Left lung (tissue), 10 donors: ENCODE data around the gene LRRN1. TPM values are rescaled to one million over a fixed set of nuclear protein-coding genes. Genes with fewer than 3 reads are reported as not detected.

ENCODE experiments used
- ATAC-seq: fragments of 200-7000 bp; cut with Tn5 transposase; one replicate; pipeline ENCODE4 v1.9.1; 2020; ENCODE audit warnings: moderate library complexity
- DNase-seq, 4 donors: peaks; one replicate each; pipeline ENCODE4 v3.0.0-alpha.2; 2013 to 2020
- H3K27ac ChIP-seq, 2 donors: fragments of 200-600 bp; sonication (generic) in 1 of 2; one replicate each; pipeline versions ENCODE4 v1.5.0 to v1.8.0; 2020 to 2021
- H3K27me3 ChIP-seq, 2 donors: fragments of 200-600 bp; sonication (generic) in 1 of 2; one replicate each; pipeline versions ENCODE4 v1.5.0 to v1.8.0; 2020 to 2021
- H3K36me3 ChIP-seq, 2 donors: fragments of 200-600 bp; sonication (generic) in 1 of 2; one replicate each; pipeline versions ENCODE4 v1.5.0 to v1.8.0; 2020 to 2021
- H3K4me1 ChIP-seq, 2 donors: fragments of 200-600 bp; one replicate each; pipeline ENCODE4 v1.8.0; 2021
- H3K4me3 ChIP-seq, 2 donors: fragments of 200-600 bp; sonication (generic) in 1 of 2; one replicate each; pipeline versions ENCODE4 v1.5.0 to v1.8.0; 2020 to 2021; ENCODE audit warnings: mild to moderate bottlenecking in 1 of 2
- H3K9me3 ChIP-seq, 2 donors: fragments of 200-600 bp; sonication (generic) in 1 of 2; one replicate each; pipeline versions ENCODE4 v1.5.0 to v1.8.0; 2020 to 2021
- intact Hi-C, 2 donors: fragments of 100-400 bp; cut with DNase I; formaldehyde crosslinking; loops; one replicate each; pipeline versions ENCODE4 v1.11.2 to v1.14.2; 2022
- polyA plus RNA-seq, 6 donors: library from polyadenylated mRNA; unstranded; fragments of 120-200 nt; gene quantifications; one replicate each; pipeline ENCODE4 v1.2.1, GENCODE V29; 2013; ENCODE audit not compliant: insufficient read length in 6 of 6
- total RNA-seq, 2 donors: library from RNA; stranded (reverse); fragmentation: NEBNext Ultra II Directional; extraction: Animal tissue kit (Norgen Biotek cat#: 25700); gene quantifications; one replicate each; pipeline ENCODE4 v1.2.1, GENCODE V29; 2021
- TF ChIP-seq, protein P1 (sequence below), 2 donors: fragments of 200-600 bp; sonication (generic) in 1 of 2; IDR thresholded peaks; one replicate each; pipeline versions ENCODE4 v1.5.0 to v1.8.0; 2021; ENCODE audit warnings: antibody characterized with exemption in 2 of 2
- donor health status: DM: no; HTN: yes; CAD: no.
- donor health status: DM: no; HTN: no; CAD: no.

LRRN1 gene
- total and polyA plus RNA-seq, 8 donors: 1.9 to 27.6 (median 23.3) TPM

DNA sequence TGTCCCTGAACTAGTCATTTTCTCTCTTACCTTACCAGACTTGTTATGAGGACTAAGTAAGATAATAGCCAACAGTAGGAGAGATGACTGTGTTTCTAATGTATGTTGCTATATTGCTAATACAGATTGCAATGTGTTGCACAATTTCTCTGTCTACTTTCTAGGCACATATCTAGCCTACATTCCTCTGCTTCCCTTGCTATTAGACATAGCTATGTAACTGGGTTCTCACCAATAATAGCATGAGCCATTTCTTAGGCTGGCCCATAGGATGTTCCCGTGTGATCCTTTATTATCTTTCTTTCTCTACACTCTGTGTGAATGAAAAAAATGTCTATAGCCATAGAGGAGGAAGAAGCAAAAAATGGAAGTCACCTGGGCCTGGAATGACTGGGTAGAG lies 6.8 kb upstream of the LRRN1 start:
- TF ChIP-seq, protein P1, sequence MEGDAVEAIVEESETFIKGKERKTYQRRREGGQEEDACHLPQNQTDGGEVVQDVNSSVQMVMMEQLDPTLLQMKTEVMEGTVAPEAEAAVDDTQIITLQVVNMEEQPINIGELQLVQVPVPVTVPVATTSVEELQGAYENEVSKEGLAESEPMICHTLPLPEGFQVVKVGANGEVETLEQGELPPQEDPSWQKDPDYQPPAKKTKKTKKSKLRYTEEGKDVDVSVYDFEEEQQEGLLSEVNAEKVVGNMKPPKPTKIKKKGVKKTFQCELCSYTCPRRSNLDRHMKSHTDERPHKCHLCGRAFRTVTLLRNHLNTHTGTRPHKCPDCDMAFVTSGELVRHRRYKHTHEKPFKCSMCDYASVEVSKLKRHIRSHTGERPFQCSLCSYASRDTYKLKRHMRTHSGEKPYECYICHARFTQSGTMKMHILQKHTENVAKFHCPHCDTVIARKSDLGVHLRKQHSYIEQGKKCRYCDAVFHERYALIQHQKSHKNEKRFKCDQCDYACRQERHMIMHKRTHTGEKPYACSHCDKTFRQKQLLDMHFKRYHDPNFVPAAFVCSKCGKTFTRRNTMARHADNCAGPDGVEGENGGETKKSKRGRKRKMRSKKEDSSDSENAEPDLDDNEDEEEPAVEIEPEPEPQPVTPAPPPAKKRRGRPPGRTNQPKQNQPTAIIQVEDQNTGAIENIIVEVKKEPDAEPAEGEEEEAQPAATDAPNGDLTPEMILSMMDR (IDR thresholded peaks at IDR 0.05): no peak
- no peak overlapping the region for H3K27ac ChIP-seq
- no peaks in the 10 kb centered on the region for H3K27me3 ChIP-seq
- no peaks in the 10 kb centered on the region for H3K9me3 ChIP-seq
- intact Hi-C loops: no loop called here
- no peaks in the 10 kb centered on the region for H3K36me3 ChIP-seq
- no peak for DNase-seq
- H3K4me1 ChIP-seq: no peaks in the 10 kb centered on the region
- no peak overlapping the region for H3K4me3 ChIP-seq
- ATAC-seq: no peak

DNA sequence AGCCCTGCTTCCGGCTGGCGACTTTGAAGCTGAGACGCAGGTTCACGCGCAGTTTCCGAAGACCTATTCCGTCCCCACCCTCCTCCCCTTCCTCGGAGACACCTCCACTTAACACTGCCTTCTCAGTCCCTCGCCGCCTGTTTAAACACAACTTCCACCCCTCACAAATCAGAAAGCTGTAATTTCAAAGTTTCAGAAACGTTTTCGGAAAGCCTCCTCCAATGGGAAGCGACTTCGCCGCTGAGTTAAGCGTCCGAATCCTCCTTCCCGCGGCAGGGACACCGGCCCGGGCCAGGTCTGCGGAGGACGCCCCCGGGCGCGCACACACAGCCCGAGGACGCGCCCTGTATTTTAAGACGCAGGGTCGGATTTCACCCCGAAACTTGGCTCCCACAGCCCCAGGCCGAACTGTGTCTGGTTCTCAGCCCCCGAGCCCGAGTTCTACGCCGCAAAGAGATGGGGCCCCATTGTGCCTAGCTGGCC lies 559 bp upstream of the LRRN1 start:
- Histone ChIP-seq H3K27ac (peak overlapping the region in 1 of 2 donors; percentile 13), H3K4me1 (peaks cover 0 to 32% of the 10 kb centered on the region in 2 donors), H3K27me3 (peaks cover 0 to 48% of the 10 kb centered on the region in 2 donors), H3K4me3 (peak overlapping the region; percentile 56), H3K36me3 (no peaks in the 10 kb centered on the region), H3K9me3 (no peaks in the 10 kb centered on the region)
- intact Hi-C loops: no loop called here
- TF ChIP-seq, protein P1 (IDR thresholded peaks at IDR 0.05): no peak
- DNase-seq (peak; percentile 35 to 80 (median 44)), ATAC-seq (peak; percentile 59)

DNA sequence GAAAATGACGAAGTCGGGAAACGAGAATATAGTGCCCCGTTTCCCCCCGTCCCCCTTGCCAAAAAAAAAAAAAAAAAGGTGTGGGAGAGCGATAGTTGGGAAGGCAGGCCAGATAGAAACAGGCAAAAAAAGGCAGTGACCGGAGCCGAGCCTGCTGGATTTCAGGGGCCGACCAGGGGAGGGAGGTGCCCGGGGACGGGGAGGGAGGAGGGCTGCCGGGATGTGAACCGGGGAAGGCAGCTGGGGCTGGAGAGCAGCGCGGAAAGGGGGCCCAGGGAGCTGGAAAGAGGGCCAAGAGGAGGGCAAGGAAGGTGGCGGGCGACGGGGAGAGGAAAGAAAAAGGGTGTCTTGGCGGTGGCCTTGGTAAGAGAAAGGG lies 837 bp downstream of the LRRN1 start:
- no peaks in the 10 kb centered on the region for H3K36me3 ChIP-seq
- peak; percentile 54 for ATAC-seq
- peaks cover 0 to 32% of the 10 kb centered on the region in 2 donors for H3K4me1 ChIP-seq
- H3K27ac ChIP-seq: no peak overlapping the region
- intact Hi-C loops: no loop called here
- TF ChIP-seq, protein P1 (IDR thresholded peaks at IDR 0.05): no peak
- H3K27me3 ChIP-seq: peaks cover 0 to 48% of the 10 kb centered on the region in 2 donors
- DNase-seq: peak; percentile 29 to 83 (median 42)
- H3K4me3 ChIP-seq: peak overlapping the region; percentile 56
- no peaks in the 10 kb centered on the region for H3K9me3 ChIP-seq

DNA sequence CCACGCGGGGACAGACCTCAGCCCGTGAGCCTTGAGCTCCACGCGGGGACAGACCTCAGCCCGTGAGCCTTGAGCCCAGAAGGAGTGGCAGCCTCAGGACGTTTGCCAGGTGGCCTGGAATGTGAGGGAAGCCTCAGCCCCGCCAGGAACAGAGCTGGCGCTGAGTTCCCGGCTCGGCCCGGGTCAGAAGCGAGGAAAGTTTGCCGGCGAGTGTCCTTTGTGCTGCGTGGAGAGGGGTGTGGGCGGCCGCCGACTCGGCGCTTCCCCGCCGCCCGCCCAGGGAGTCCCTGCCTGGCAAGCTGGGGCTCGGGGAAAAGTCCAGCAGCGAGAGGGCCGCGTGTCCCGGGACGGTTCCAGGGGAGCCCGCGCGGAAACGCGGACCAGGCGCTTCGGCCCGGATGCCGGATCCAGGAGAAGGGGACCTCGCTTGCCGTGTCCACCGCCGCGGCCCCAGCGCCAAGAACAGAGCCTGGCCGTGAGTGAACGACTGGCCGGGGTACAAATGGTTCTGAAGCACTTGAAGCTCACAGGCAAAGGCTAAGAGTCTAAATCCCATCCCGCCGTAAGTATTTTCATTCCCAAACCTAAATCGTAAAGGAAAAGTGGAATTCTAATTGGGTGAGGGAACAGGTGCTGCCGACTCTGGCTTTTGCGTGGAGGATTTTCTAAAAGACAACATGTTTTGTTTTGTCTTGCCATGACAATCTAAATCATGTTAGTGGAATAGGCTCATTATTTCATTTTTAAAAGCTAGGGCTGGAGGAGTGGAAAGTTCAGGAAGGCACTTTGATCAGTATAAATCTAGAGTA lies 1.7 kb downstream of the LRRN1 start:
- ATAC-seq: peak; percentile 53
- H3K27ac ChIP-seq: no peak overlapping the region

DNA sequence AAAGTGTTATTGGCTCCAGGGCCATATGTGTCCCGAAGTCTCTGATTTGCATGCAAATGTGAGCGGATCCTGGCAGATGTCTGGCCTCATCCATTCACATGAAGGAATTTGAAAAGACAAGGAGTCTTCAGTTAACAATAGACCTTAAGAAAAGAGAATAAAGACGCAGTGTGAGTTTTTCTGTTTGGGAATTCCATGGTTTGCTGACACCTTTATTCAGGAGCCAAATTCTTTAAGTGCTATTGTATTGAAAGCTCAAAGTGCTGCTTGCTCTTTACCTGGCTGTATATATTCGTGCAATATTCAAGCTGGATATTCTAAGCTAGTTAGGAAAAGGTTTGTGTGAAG lies 2.2 kb downstream of the LRRN1 start:
- H3K27me3 ChIP-seq: peaks cover 0 to 48% of the 10 kb centered on the region in 2 donors
- no peak for ATAC-seq
- TF ChIP-seq, protein P1 (IDR thresholded peaks at IDR 0.05): no peak
- H3K36me3 ChIP-seq: no peaks in the 10 kb centered on the region
- peaks cover 0 to 32% of the 10 kb centered on the region in 2 donors for H3K4me1 ChIP-seq
- intact Hi-C loops: no loop called here
- no peak for DNase-seq
- H3K4me3 ChIP-seq: no peak overlapping the region
- no peak overlapping the region for H3K27ac ChIP-seq
- no peaks in the 10 kb centered on the region for H3K9me3 ChIP-seq

More for the DNA sequence above, 1.7 kb downstream of the LRRN1 start:
- Histone ChIP-seq H3K9me3 (no peaks in the 10 kb centered on the region), H3K4me1 (peaks cover 0 to 32% of the 10 kb centered on the region in 2 donors), H3K4me3 (peak overlapping the region; percentile 56), H3K27me3 (peaks cover 0 to 48% of the 10 kb centered on the region in 2 donors), H3K36me3 (no peaks in the 10 kb centered on the region)
- intact Hi-C loops: no loop called here
- TF ChIP-seq, protein P1 (IDR thresholded peaks at IDR 0.05): no peak
- DNase-seq: peak; percentile 24 to 87 (median 34)
